Left kidney (tissue), 2 donors: ENCODE data around the gene DUSP7. TPM values are rescaled to one million over a fixed set of nuclear protein-coding genes. Genes with fewer than 3 reads are reported as not detected.

Experiments used
- DNase-seq: peaks from one replicate; pipeline ENCODE4 v3.0.0-alpha.2; 2013
- polyA plus RNA-seq: library from polyadenylated mRNA; unstranded; fragments of 120-200 nt; gene quantifications from one replicate; pipeline ENCODE4 v1.2.1, GENCODE V29; 2013; ENCODE audit not compliant: insufficient read length

The DUSP7 gene
- polyA plus RNA-seq, 1 donor, result 13.9 TPM

DNA sequence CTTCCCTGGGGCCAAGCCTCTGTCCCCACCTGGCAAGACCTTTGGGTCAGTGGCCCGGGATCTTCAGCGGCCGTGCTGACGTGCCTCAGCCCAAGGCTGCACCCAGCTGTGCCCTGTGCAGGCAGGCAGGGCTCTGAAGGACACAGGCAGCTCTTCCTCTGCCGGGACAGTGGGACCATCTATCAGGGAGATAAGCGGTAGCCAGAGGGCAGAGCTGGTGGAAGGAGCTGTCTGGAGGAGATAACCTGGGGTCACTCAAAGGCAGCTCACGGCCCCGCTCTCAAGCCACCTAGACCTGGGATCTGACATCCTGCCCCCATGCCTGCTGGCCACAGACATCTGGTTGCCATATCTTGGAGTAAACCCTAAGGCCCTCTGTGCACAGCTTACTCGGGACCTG is 27.3 kb downstream of the DUSP7 start:
- DNase-seq, result no peak

DNA sequence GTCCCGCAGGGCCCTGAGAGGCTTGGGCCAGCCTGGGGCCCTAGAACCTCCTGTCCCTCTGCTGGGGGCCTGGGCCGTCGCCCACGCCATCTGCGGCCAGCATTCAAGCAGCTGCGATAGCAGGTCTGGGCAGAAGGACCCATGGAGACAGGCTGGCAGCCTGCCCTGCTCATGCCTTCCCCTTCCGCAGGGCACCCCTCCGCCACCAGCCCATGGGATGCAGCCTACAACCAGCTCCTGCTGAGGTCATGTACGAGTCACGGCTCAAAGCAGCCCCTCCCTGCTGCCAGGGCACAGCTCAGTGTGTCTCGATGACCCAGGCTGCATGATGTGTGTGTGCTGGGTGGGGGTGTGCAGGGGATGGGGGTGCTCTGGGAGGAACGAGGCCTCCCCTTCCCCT is 27.8 kb downstream of the DUSP7 start:
- no peak for DNase-seq

DNA sequence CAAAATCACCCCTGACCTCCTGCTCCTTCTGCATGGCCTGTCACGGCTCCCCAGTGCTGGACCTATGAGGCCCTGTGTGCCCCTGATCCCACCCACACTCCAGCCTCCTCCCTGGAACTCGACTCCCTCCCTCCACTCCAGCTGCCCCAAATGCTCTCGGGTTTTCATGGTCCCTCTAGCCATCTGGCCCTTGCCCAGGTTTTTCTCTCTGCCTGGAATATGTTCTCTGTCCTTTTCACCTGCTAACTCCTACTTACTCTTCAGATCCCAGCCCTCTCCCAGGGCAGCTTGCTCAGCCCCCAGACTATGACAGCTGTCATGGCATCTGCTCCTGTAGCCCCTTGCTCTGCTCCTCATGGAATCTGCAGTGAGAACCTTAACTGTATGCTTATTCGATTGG is 30.3 kb downstream of the DUSP7 start:
- DNase-seq, result no peak

DNA sequence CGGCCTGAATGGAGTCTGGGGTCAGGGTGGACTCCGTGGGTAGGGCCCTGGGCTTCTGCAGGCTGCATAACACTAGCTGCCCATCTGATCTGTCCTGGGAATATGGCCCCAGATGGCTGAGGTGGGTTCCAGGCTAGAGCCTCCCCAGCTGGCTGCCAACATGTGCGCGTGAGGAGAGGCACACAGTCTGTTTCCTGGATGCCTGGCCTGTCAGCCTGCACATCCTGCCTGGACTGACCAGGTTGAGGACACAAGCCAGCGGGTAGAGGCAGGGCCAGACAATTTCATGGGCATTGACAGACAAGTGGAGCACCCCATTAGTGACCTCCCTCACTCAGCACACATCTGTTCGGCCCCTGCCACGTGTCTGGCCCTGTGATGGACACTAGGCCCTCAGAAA is 30.9 kb downstream of the DUSP7 start:
- no peak for DNase-seq

DNA sequence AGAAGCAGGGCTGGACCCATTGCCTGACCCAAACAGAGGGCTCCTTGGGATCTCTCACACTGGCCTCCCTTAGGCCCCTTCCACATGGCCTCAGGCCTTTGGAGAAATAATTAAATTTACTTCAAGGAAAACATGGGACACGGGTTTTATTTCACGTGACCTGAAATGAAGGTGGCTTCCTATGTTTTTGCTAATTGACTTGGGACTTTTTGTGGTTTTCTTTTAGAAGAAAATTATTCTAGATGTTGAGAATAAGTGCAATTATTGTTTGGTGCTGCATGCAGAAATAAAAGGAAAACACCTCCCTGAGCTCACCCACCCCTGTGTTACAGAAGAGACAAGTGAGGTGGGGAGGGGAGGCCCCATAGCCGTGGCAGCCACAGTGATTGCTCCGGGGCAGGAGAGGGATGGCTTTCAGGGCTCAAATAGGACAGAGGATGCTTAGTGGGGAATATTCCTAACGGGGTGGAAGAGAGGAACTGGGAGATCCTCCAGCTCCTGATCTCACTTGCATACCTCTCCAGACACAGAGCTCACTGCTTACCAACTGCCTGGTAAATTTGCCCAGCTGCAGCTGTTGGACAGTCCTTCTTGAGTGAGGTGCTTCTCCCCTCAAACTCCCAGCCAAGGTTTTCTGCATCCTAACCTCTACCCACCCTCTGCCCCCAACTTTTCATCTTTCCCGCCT is 31.5 kb downstream of the DUSP7 start:
- no peak for DNase-seq

DNA sequence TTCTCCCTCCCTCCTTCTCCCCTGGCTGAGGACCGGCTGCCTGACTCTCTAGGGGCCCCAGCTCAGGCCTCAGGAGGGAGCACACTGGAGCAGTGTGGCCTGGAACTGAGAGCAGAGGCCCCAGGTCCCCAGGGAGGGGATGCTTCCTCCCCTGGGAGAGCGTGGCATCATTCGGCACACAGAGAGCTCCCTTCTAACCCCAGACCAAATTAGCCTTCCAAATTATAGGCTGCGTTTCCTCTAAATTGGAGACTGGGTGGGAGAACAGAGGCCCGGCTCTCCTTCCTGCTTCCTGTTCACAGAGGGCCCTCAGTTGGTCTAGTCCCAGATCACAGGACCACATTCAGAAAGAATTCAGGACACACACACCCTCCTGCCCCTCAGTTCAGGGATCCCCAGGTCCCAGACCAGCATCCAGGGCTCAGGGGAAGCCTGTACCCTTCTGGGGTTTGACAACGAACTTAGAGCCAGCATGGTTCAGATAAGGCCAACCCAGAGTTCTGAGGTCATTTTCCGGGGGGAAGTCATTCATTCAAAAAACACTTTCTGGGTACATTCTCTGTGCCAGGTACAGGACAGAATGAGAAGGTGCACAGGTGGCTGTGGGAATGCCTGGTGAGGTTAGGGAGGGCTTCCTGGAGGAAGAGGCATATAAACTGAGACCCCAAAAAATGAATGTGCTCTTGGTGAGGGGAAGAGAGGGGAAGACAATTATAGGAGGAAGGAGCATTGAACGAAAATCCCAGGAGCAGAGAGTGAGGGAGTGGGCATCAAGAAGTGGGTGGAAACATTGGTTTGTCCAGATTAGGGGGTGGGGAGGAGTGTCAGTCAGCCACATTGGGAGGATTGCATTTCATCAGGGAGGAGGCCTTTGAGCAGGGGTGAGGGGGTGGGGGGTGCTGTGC is 32.3 kb downstream of the DUSP7 start:
- DNase-seq, result no peak

DNA sequence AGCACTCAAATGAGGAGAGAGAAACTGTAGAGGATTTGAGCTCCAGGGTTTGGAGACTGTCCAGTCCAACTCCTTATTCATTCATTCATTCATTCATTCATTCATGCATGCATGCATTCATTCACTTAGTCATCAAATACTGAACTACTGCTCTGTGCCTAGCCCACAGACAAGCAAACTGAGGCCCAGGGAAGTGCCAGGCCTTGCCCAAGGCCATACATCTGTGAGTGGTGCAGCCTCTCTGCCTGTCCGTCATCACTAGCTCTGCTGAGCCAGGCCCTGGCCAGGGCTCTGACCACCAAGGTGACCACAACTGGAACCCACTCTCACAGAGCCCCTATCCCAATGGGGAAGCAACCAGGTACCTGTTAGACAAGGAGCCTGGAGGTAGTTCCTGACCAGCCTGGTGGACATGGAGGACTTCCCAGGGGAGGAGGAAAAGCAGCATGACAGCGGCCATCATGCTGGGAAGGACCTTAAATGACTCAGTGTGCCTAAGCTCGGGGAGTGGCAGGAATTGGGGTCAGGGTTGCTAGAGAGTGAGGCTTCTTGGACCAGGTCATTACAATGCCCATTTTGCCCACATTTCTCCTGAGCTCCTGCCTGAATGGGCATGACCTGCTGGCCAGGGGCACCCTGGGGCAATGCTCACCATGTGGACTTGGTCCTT is 33.1 kb downstream of the DUSP7 start:
- no peak for DNase-seq

DNA sequence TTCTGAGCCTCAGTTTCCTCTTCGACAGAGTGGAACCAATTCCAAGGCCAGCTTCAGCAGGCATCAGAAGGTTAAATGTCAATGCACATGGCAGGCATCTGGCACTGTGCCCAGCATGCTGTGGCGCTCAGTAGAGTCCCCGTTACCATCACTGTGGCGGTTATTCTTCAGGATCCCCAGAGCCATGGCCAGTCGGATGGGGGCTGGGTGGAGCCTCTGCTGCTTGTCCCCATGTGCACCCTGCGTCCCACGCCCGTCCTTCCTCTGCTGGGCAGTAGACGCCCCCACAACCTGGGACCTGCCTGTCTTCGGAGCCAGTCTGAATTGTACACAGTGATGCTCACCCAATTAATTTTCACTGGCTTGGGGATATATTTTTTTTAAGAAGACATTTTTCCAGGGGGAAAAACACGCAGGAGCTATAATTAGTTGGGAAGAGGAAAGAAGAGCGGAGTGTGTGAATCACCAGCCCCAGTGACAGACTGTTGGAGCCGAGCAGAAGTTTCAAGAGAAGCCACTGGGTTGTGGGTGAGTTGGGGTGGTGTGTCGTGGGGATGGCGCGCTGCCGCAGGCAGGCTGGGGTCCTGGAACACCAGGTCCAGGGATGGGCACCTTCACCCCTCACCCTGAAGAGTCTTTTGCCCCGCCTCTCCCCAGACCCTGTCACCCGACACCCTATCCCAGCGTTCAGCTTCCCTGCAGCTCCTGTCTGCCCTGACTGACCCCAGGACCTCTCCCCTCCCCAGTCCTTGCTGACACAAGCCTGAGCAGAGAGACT is 33.9 kb downstream of the DUSP7 start:
- DNase-seq, result no peak

DNA sequence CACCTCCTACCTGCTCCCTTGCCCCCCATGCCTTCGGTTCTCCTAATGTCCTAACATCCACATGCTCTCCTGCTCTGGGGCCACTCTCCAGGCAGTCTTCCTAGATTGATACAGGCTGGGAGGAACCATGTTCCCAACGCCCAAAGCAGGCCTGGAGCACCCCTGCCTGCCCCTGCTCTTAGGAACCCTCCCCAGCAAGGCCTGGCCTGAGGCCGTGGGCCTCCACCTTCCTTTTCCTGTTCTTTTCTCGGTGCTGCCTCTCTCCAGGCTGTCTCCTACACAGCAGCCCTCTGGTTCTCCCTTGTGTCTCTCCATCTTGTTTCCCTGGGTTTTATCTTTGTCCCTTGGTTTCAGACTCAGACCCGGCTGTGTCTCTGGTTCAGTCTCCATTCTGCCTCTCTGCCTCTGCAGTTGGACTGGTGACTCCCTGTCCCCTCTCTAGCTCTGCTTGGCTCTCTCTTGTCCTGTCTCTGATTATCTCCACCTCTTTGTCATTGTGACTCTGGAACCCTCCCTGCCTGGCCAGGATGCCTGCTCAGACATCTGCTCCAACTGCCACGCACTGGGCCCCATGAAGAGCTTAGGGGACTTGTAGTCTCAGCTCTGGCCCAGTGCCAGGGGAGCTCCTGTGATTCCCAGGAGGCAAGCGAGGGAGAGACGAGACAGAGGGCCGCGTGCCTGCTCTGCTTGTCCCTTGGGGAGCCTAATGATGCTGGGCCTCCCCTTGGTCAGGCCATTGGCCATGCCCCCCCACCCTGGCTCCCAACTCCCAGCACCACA is 34.7 kb downstream of the DUSP7 start:
- DNase-seq, result no peak

DNA sequence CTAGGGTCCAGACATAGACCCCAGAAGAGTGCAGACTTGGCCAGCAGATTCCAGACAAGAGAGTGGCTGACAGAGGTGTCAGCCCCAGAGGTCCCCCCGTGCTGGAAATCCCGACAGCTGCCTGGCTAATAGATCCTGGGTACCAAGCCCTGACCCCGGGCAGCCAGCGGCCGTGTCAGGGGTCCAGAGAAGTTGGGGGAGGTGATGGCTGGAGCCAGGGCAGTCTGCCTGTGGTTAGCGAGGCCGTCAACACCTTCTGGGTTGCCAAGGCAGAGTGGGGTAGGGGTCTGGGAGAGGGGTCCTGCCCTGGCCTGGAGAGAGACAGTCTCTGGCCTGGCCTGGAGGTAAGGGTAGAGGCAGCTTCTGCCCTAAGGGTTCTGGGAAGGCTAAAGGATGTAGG is 35.6 kb downstream of the DUSP7 start:
- DNase-seq, result no peak

DNA sequence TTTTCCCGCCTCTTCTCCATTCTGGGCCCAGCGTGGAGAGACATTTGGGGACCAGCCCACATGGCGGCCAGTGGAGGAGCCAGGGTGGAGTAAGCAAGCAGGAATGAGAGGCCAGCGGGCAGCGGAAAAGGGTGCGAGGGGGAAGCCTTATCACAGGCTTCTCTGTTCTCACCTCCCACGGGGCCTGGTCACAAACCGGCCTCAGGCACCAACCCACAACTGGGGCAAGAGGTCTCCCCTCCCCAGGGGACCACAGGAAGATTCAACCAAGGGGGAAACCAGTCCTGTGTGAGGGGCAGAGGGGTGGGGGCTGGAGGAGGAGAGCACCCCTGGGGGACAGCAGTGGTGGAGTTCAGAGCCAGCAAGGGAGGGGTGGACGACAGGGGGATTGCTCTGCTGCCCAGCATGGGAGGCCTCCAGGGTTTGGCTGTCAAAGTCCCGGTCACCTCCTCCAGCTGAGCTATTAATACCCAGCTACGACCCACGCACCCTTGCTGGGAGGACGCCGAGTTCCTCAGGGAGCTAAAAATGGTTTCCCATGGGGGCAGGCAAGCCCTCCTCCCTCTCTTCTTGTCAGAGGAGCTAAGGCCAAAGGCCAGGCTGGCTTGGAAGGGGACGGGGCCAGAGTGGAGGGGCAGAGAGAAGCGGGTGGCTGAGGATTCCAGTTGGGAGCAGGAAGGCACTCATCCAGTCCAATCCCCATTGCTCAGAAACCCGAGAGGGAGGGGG is 36.9 kb downstream of the DUSP7 start:
- no peak for DNase-seq

DNA sequence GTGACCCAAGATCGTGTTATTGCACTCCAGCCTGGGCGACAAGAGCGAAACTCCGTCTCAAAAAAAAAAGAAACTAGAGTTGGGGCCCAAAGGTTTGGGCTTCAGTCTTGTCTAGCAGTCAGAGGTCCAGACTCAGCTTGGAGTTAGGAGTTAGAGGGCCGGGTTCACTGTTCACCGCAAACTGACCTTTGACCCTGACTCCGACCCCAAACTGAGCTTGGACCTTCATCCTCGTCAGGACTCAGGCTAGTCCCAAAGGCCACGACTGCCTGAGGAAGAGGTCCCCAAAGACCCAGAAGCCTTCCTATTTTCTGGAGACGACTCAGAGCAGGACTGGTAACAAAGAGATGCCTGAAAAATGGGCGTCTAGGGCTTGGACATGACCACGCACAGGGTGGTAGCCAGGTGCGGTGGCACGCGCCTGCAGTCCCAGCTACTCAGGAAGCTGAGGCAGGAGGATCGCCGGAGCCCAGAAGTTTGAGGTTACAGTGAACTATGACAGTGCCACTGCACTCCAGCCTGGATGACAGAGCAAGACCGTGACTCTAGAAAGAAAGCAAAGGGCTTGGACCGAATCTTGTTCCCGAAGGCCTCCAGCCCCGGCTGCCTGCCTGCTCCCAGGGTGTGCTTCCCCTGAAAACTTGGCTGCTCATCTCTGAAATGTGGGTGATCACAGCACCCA is 37.9 kb downstream of the DUSP7 start:
- DNase-seq, result no peak

DNA sequence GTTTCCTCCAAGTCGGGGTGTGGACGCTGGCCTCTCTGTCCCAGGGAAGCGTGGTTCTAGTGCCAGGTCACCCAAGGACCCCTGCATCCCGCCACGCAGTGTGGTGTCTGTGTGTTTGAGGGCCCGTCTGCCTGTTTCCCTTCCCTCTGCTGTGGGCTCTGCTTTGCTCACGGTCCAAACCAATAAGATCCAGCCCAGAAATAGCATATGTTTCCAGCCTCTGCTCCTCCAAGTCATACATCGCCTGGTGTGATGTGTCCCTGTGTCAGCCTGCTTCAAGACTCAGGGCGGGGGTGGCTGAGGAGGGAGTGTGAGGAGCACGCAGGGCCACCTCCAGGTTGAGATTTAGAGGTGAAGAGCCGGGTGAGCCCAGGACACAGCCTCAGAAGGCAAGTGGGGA is 38.8 kb downstream of the DUSP7 start:
- DNase-seq, result no peak

DNA sequence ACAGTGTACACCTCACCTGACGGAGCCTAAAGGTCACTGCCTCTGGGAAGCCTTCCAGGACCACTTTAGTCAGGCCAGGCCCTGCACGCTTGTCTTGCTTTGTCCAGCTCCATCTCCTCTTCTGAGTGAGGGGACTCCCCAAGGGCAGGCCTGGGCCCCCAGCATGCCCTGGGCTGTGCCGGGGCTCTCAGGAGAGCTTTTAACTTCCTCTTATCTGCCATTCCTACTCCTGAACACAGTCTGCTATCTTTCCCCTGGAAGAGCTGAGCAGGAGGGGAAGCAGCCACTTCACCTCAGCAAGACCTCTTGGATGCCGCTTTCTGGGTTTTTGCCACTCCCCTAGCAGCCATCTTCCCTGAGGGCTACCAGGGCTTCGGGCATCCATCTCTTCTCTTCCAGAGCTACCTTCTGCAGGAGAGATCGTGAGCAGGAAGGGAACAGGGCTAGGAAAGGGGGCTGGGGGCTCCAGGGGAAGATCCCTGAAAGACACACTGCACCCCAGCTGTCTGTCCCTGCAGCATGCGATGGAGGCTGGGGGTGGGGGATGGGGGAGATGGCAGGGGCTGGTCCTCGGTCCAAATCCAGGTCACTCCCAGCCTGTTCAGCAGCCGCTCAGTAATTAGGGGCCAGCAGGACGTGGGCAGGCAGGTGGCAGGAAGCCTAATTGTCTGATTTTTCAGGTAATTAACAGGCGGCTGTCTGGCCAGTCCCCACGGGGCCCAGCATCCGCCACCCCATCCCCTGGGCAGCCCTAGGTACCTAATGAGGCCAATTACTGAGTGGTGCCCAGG is 40.7 kb downstream of the DUSP7 start:
- no peak for DNase-seq

DNA sequence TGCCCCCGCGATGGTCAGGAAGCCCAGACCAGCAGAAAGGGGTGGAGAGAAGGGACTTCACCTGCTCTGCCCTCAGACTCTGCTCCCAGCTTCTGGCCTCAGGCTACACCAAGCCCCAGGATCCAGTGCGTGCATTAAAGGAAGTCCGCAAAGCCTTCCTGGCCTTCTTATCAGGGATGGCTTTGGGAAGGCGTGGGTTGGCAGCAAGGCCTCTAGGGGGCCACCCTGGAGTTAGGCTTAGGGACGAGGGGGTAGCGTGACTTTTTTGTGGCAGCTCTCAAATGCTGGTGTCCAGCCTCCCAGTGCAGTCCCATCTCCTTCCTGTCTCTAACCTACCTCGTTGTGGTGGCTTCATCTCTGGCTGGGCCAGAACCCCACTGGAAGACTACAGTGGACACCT is 41.8 kb downstream of the DUSP7 start:
- DNase-seq, result no peak

DNA sequence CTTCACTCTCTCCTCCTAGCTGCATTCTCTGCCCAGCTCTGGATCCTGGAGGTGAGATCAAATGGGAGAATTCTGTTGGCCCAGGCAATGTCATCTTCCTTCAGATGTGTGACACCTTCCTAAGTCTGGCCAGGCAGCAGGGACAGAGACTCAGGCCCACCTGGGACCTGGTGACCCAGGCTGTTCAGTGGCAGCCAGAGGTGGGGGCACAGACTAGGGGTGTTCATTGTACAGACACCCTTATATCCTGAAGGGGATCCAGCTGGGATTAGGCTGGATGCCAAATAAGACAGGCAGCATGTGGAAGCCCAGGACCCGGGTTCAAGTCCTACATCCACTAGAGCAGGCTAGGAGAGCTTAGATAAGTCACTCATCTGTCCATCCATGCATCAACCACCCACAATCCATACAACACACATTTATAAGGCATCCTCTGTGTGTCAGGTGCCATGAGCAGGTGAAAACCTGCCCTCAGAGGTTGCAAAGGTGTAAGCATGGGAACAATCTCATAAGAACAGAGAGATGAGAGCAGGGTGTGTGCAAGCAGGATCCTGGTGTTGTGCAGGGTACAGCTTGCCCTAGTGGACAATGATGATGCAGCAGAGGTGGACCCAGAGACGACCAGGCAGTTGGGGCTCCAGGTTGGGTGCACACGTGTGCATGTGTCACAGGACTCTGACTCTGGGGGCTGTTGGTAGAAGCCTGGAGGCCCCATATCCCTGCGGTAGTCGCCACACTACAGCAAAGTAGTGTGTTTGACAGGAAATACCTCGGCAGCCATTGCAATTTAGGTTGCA is 42.4 kb downstream of the DUSP7 start:
- no peak for DNase-seq

DNA sequence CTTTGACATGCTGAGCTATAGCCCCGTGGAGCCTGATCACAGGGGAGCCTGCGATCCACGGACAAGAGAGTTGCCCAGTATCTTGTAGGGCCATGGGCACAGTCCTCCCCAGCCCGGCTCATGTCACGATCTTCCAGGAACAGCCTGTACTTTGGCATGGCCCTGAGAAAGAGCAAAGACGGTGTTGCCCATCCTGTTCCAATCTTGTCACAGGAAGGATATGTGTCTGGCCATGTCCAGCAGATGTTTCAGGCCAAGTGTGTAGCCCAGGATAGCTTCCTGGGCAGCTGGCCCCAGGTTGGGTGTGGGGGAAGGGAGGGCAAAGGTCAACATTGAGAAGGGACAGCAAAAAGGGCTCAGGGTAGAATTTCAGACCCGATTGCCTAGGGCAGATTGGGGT is 43.7 kb downstream of the DUSP7 start:
- DNase-seq, result no peak

DNA sequence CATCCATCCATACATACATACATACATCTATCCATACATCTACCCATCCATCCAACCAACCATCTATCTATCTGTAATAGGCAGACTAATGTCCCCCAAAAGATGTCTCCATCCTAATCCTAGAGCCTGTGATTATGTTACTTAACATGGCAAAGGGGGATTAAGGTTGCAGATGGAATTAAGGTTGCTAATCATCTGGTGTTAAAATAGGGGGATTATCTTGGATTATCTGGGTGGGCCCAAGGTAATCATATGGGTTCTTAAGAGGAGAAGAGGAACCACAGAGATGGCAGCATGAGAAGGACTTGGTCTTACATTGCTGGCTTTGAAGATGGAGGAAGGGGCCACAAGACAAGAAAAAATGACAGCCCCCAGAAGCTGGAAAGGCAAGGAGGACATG is 45.9 kb downstream of the DUSP7 start:
- no peak for DNase-seq
